ENCODE results near the gene PITPNM1. TPM values are rescaled to one million over a fixed set of nuclear protein-coding genes. Genes with fewer than 3 reads are reported as not detected.

Gene PITPNM1
- total RNA-seq, 1 donor from 2014 or later = 54.1 TPM

GRCh38 chr11:67492801-67493547, 12.2 kb downstream of the PITPNM1 start:
- intact Hi-C loops (cut with DNase I) = no loop called here
- ATAC-seq (no peak), DNase-seq (no peak)
- Histone ChIP-seq H3K4me1 (no peaks in the 10 kb centered on the region), H3K4me3 (no peak overlapping the region), H3K27me3 (ENCODE audit: low read depth) (no peaks in the 10 kb centered on the region), H3K36me3 (peaks cover 91% of the 10 kb centered on the region), H3K27ac (no peak overlapping the region), H3K9me3 (no peaks in the 10 kb centered on the region)
- TF ChIP-seq CTCF (IDR thresholded peaks at IDR 0.05) = no peak

GRCh38 chr11:67492069-67492727, 13.0 kb downstream of the PITPNM1 start:
- Histone ChIP-seq H3K27ac (no peak overlapping the region), H3K27me3 (ENCODE audit: low read depth) (no peaks in the 10 kb centered on the region), H3K4me1 (no peaks in the 10 kb centered on the region), H3K36me3 (peaks cover 91% of the 10 kb centered on the region), H3K9me3 (no peaks in the 10 kb centered on the region), H3K4me3 (no peak overlapping the region)
- no peak for ATAC-seq
- no peak for TF ChIP-seq CTCF (IDR thresholded peaks at IDR 0.05)
- intact Hi-C loops (cut with DNase I) = no loop called here
- DNase-seq = no peak

- no peak overlapping the region for H3K4me3 ChIP-seq
- no peak for TF ChIP-seq CTCF (IDR thresholded peaks at IDR 0.05)
- H3K27me3 ChIP-seq (ENCODE audit: low read depth) = no peaks in the 10 kb centered on the region
- peaks cover 3% of the 10 kb centered on the region for H3K4me1 ChIP-seq
- DNase-seq (no peak), ATAC-seq (no peak)
- H3K36me3 ChIP-seq = peaks cover 92% of the 10 kb centered on the region
- intact Hi-C loops (cut with DNase I) = no loop called here
- H3K27ac ChIP-seq = no peak overlapping the region
- no peaks in the 10 kb centered on the region for H3K9me3 ChIP-seq
These were observed 13.7 kb downstream of the PITPNM1 start for GRCh38 chr11:67491276-67492068.

DNA sequence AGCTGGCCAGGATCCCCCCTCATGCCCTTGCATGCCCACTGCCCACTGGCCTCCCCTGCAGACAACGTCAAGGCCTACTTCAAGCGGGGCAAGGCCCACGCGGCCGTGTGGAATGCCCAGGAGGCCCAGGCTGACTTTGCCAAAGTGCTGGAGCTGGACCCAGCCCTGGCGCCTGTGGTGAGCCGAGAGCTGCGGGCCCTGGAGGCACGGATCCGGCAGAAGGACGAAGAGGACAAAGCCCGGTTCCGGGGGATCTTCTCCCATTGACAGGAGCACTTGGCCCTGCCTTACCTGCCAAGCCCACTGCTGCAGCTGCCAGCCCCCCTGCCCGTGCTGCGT, 14.5 kb downstream of the PITPNM1 start:
- Histone ChIP-seq H3K27me3 (ENCODE audit: low read depth) (no peaks in the 10 kb centered on the region), H3K9me3 (no peaks in the 10 kb centered on the region), H3K4me3 (no peak overlapping the region), H3K27ac (no peak overlapping the region), H3K36me3 (peaks cover 84% of the 10 kb centered on the region), H3K4me1 (peaks cover 11% of the 10 kb centered on the region)
- DNase-seq (no peak), ATAC-seq (no peak)
- TF ChIP-seq CTCF (IDR thresholded peaks at IDR 0.05) = no peak
- intact Hi-C loops (cut with DNase I) = no loop called here

DNA sequence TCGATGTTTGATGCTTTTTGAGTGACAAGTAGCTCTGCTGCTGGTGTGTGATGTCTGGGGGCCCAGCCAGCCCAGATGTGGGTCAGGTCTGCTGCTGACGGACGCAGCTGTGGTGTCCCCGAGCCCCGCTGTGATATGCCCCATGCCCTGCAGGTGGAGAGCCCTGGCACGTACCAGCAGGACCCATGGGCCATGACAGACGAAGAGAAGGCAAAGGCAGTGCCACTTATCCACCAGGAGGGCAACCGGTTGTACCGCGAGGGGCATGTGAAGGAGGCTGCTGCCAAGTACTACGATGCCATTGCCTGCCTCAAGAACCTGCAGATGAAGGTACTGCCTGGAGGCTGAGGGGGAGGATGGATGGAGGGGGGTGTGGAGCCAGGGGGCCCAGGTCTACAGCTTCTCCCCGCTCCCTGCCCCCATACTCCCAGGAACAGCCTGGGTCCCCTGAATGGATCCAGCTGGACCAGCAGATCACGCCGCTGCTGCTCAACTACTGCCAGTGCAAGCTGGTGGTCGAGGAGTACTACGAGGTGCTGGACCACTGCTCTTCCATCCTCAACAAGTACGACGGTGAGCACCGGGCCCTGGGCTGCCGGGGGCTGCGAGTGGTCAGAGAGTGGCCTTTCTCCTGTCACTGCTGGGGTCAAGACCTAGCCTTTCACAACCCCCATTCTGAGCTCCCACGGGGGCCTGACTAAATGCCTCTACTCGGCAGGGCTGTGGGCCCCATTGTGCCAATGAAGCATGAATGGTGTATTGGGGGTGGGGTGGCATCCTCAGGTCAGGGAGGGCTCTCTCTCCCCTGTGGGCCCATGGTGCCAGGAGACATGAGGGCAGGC, 15.1 kb downstream of the PITPNM1 start:
- intact Hi-C loops (cut with DNase I) = no loop called here
- Histone ChIP-seq H3K4me1 (peaks cover 14% of the 10 kb centered on the region), H3K9me3 (no peaks in the 10 kb centered on the region), H3K27me3 (ENCODE audit: low read depth) (no peaks in the 10 kb centered on the region), H3K27ac (no peak overlapping the region), H3K4me3 (no peak overlapping the region), H3K36me3 (peaks cover 78% of the 10 kb centered on the region)
- DNase-seq = no peak
- no peak for TF ChIP-seq CTCF (IDR thresholded peaks at IDR 0.05)
- no peak for ATAC-seq

All from lower lobe of right lung (tissue), 2 donors.